Fibroblast of villous mesenchyme (primary cell): ENCODE data around the gene GALNT14. TPM values are rescaled to one million over a fixed set of nuclear protein-coding genes. Genes with fewer than 3 reads are reported as not detected.

Experiments used
- DNase-seq: peaks from one replicate; pipeline ENCODE4 v3.0.0-alpha.2; 2010; ENCODE audit warnings: low read depth
- H3K4me3 ChIP-seq: 2 replicates; pipeline ENCODE4 v1.5.1; 2011; ENCODE audit warnings: low read depth, mild to moderate bottlenecking, low read length
- CTCF ChIP-seq: IDR thresholded peaks from 2 replicates; pipeline ENCODE4 v1.5.1; 2012; ENCODE audit warnings: low read depth, mild to moderate bottlenecking, low read length; ENCODE audit not compliant: insufficient read depth
- total RNA-seq: library from RNA; depleted of rRNA; stranded (reverse); fragments of >200 nt; gene quantifications from 2 replicates; pipeline ENCODE4 v1.2.3, GENCODE V29; 2012

The GALNT14 gene
- total RNA-seq, 1 donor = under 0.01 TPM

GRCh38 chr2:30948857-30949256 is 189.4 kb downstream of the GALNT14 start:
- no peak for TF ChIP-seq CTCF
- no peak overlapping the region for H3K4me3 ChIP-seq
- DNase-seq = no peak

GRCh38 chr2:30948130-30948529 is 190.1 kb downstream of the GALNT14 start:
- DNase-seq = no peak
- H3K4me3 ChIP-seq = no peak overlapping the region
- no peak for TF ChIP-seq CTCF

- DNase-seq = no peak
- H3K4me3 ChIP-seq = no peak overlapping the region
- TF ChIP-seq CTCF = no peak
Observed at GRCh38 chr2:30947686-30948085, 190.6 kb downstream of the GALNT14 start.

- no peak for TF ChIP-seq CTCF
- DNase-seq = no peak
- no peak overlapping the region for H3K4me3 ChIP-seq
Observed at GRCh38 chr2:30942419-30942818, 195.8 kb downstream of the GALNT14 start.

GRCh38 chr2:30940839-30941238 is 197.4 kb downstream of the GALNT14 start:
- no peak for DNase-seq
- H3K4me3 ChIP-seq = no peak overlapping the region
- TF ChIP-seq CTCF = no peak

GRCh38 chr2:30939364-30939763 is 198.9 kb downstream of the GALNT14 start:
- DNase-seq = no peak
- H3K4me3 ChIP-seq = no peak overlapping the region
- no peak for TF ChIP-seq CTCF

GRCh38 chr2:30938196-30938595 is 200.0 kb downstream of the GALNT14 start:
- TF ChIP-seq CTCF = no peak
- H3K4me3 ChIP-seq = no peak overlapping the region
- DNase-seq = no peak
